ENCODE results near the gene CCM2L. TPM values are rescaled to one million over a fixed set of nuclear protein-coding genes. Genes with fewer than 3 reads are reported as not detected.
"Not testable (repeated sequence)": the region's sequence is repeated elsewhere in the genome, so short reads cannot be mapped to it uniquely, and the experiment has no call there.

Gene CCM2L
- total RNA-seq, 2 experiments from 2014 or later = not detected

DNA sequence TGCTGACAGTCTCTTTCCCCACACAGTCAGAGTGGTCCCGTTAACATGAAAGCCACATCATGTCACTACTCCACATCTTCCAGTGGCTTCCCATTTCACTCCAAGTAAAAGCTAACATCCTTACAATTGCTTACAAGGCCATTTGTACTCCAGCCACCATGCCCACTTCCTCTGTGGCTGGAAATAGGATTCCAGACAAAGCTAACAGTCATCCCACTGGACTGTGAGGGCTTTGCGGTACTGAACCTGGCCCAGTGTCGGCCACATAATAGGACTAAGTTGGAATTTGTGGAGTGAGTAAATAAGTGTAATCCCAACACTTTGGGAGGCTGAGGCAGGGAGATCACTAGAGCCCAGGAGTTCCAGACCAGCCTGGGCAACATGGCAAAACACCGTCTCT is 10.9 kb downstream of the CCM2L start:
- no peak overlapping the region for H3K27ac Mint-ChIP-seq
- CTCF ChIA-PET = interaction anchor here (2.9 kb wide), 1 partner anchor 10 kb away, joined by 25 read pairs; no protein-coding TSS in a partner anchor
- peaks cover 82% of the 10 kb centered on the region for H3K27me3 Mint-ChIP-seq
- DNase-seq (no peak), ATAC-seq (no peak)
- H3K36me3 Mint-ChIP-seq = no peaks in the 10 kb centered on the region
- no peaks in the 10 kb centered on the region for H3K9me3 Mint-ChIP-seq (ENCODE audit: low read depth)
- H3K4me1 Mint-ChIP-seq = peaks cover 13% of the 10 kb centered on the region
- no peak overlapping the region for H3K4me3 Mint-ChIP-seq

DNA sequence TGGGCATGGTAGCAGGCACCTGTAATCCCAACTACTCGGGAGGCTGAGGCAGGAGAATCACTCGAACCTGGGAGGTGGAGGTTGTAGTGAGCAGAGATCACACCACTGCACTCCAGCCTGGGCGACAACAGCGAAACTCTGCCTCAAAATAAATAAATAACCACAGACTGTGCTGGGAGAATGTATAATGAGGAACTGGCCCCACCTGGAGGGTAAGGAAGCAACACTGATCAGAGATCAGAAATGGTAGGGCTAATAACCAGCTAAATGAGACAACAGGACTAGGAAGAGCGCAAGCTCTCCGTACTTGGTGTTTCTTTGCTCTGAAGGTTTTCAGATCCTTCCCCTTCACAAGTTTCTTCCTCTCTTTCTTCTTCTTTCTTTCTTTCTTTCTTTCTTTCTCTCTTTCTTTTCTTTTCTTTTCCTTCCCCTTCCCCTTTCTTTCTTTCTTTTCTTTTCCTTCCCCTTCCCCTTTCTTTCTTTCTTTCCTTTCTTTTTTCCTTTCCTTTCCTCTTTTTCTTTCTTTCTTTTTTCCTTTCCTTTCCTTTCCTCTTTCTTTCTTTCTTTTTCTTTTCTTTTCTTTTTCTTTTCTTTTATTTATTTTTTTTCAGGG is 14.6 kb downstream of the CCM2L start:
- H3K27ac Mint-ChIP-seq = no peak overlapping the region
- CTCF ChIA-PET = no interaction called here
- peaks cover 60% of the 10 kb centered on the region for H3K27me3 Mint-ChIP-seq
- no peaks in the 10 kb centered on the region for H3K36me3 Mint-ChIP-seq
- no peak overlapping the region for H3K4me3 Mint-ChIP-seq
- DNase-seq (no peak), ATAC-seq (no peak)
- H3K4me1 Mint-ChIP-seq = peaks cover 7% of the 10 kb centered on the region
- no peaks in the 10 kb centered on the region for H3K9me3 Mint-ChIP-seq (ENCODE audit: low read depth)

DNA sequence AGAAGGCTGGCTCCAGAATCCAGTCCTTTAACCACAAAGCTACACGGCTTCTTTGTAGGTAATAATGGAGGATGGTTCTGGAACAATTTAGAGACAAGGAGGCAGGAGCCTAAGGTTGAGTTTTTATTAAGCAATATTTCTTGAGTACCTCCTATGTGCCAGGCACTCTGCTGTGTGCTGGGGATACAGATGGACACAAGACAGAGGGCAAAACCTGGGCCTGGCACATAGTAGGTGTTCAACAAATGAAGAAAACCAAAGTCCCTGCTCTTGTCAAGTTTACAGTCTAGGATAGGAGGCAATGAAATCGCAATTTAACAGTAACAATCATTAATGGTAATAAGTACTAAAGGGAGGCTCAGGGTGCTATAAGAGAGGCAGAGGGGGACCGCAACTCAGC is 17.4 kb downstream of the CCM2L start:
- Mint-ChIP-seq H3K4me1 (no peaks in the 10 kb centered on the region), H3K4me3 (no peak overlapping the region), H3K36me3 (no peaks in the 10 kb centered on the region), H3K27me3 (peaks cover 48% of the 10 kb centered on the region), H3K9me3 (ENCODE audit: low read depth) (no peaks in the 10 kb centered on the region), H3K27ac (no peak overlapping the region)
- CTCF ChIA-PET = interaction anchor here (1.4 kb wide), 1 partner anchor 175 kb away, joined by 4 read pairs; no protein-coding TSS in a partner anchor
- DNase-seq (no peak), ATAC-seq (no peak)

DNA sequence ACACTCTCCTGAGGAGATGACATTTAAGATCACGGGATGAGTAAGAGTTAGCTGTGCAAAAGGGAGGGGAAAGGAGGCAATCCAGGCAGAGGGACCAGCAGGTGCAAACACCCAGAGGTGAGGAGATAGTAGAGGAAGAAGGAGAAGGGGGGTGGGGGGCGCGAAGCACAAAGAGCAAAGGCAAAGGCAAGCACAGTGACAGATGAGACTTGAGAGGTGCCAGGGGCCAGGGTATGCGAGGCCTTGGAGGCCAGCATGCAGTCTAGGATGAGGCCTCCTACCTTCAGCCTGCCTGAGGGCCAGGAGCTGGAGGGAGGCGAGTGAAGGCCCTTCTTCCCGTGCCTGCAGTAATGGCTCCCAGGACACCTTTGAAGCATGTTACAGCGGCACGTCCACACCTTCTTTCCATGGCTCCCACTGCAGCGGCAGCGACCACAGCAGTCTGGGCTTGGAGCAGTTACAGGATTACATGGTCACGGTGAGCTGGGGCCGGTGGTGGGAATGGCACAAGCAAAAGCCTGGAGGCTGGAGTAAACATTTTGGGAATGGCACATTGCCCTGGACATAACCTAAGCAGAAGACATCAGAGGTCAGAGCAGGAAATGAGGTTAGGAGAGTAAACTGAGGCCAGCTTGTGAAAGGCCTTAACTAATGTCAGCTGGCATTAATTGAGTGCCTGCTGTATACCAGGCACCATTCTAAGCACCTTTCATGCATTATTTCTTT is 18.6 kb downstream of the CCM2L start:
- Mint-ChIP-seq H3K4me1 (no peaks in the 10 kb centered on the region), H3K36me3 (no peaks in the 10 kb centered on the region), H3K27me3 (peaks cover 47% of the 10 kb centered on the region), H3K27ac (no peak overlapping the region), H3K4me3 (no peak overlapping the region), H3K9me3 (ENCODE audit: low read depth) (no peaks in the 10 kb centered on the region)
- DNase-seq (no peak), ATAC-seq (no peak)
- CTCF ChIA-PET = interaction anchor here (1.4 to 4.8 kb wide), 6 partner anchors 65 to 328 kb away, joined by 3 to 46 read pairs (median 10); partner anchors contain the start of gene MYLK2

DNA sequence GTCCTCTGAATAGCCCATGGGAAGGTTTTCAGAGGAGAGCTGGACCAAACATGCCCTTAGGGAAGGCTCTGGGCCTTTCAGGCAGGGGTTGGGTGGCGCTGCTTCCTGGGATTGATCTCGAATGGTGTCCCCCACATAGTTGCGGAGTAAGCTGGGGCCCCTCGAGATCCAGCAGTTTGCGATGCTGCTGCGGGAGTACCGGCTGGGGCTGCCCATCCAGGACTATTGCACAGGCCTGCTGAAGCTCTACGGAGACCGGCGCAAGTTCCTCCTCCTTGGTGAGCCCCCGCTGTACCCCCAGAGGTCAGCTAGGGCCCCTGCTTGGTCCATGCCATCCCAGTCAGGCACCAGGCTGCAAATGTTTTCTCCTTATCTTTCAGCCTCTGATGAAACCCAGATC is 19.3 kb downstream of the CCM2L start:
- no peak overlapping the region for H3K4me3 Mint-ChIP-seq
- no peaks in the 10 kb centered on the region for H3K4me1 Mint-ChIP-seq
- CTCF ChIA-PET = interaction anchor here (1.4 to 4.8 kb wide), 11 partner anchors 10 to 327 kb away, joined by 3 to 46 read pairs (median 17); partner anchors contain the start of genes HCK and MYLK2
- H3K9me3 Mint-ChIP-seq (ENCODE audit: low read depth) = no peaks in the 10 kb centered on the region
- no peak overlapping the region for H3K27ac Mint-ChIP-seq
- ATAC-seq (no peak), DNase-seq (no peak)
- peaks cover 46% of the 10 kb centered on the region for H3K27me3 Mint-ChIP-seq
- H3K36me3 Mint-ChIP-seq = no peaks in the 10 kb centered on the region

DNA sequence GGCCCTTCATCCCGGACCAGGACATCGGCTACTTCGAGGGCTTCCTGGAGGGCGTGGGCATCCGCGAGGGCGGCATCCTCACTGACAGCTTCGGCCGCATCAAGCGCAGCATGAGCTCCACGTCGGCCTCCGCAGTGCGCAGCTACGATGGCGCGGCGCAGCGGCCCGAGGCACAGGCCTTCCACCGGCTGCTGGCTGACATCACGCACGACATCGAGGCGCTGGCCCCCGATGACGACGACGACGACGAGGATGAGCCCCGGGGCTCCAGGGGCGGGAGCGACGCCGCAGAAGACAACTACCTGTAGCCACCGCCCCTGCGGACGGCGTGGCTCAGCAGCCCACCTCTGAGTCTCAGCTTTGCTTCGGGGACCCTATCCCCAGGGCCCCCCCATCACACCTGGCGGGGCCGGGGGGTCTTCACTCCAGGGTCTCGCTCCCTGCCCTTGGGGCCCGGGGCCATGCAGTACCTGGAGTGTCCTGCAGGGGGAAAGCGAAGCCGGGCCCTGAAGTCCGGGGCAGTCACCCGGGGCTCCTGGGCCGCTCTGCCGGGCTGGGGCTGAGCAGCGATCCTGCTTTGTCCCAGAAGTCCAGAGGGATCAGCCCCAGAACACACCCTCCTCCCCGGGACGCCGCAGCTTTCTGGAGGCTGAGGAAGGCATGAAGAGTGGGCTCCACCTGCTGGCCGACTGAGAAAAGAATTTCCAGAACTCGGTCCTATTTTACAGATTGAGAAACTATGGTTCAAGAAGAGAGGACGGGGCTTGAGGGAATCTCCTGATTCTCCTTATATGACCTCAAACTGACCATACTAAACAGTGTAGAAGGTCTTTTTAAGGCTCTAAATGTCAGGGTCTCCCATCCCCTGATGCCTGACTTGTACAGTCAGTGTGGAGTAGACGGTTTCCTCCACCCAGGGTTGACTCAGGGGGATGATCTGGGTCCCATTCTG is 21.0 kb downstream of the CCM2L start:
- Mint-ChIP-seq H3K4me1 (no peaks in the 10 kb centered on the region), H3K4me3 (no peak overlapping the region), H3K27me3 (peaks cover 42% of the 10 kb centered on the region), H3K36me3 (no peaks in the 10 kb centered on the region), H3K27ac (no peak overlapping the region), H3K9me3 (ENCODE audit: low read depth) (no peaks in the 10 kb centered on the region)
- CTCF ChIA-PET = interaction anchor here (0.6 to 4.8 kb wide), 32 partner anchors 10 to 622 kb away, joined by 3 to 46 read pairs (median 3); partner anchors contain the start of genes HCK, MYLK2, PDRG1 and XKR7
- ATAC-seq (peak; percentile 79), DNase-seq (peak; percentile 67)

DNA sequence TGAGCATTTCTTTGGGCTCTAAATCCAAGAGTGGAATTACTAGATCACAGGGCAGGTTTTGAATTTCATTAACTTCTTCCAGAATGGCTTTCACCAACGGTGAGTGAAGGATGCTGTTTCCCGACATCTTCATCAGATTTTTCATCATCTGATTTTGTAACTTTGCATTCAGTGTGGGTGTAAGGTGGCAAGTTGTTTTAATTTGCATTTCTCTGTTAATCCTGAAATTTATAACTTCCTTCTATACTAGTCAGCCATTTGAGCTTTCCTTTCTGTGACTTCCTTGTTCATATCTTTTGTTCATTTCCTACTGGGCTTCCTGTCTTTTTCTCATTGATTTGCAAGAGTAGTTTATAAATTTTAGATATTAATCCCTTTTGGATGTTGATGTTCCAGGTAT is 23.1 kb downstream of the CCM2L start:
- DNase-seq (no peak), ATAC-seq (no peak)
- CTCF ChIA-PET = interaction anchor here (3.2 to 4.8 kb wide), 2 partner anchors 16 to 212 kb away, joined by 18 to 46 read pairs; partner anchors contain the start of gene MYLK2
- Mint-ChIP-seq H3K4me1 (no peaks in the 10 kb centered on the region), H3K27me3 (peaks cover 52% of the 10 kb centered on the region), H3K4me3 (no peak overlapping the region), H3K36me3 (no peaks in the 10 kb centered on the region), H3K9me3 (ENCODE audit: low read depth) (no peaks in the 10 kb centered on the region), H3K27ac (no peak overlapping the region)

DNA sequence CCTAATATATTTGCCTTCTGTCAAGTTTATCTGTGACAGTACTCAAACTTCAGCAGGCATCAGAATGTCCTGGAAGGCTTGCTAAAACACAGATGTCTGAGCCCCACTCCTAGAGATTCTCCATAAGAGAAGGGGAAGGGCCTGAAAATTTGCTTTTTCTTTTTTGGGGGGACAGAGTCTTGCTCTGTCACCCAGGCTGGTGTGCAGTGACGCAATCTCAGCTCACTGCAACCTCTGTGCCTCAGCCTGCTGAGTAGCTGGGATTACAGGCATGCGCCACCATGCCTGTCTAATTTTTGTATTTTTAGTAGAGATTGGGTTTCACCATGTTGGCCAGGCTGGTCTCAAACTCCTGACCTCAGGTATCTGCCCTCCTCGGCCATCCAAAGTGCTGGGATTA is 23.5 kb downstream of the CCM2L start:
- H3K27ac Mint-ChIP-seq; DNase-seq; H3K36me3 Mint-ChIP-seq; H3K4me3 Mint-ChIP-seq; H3K9me3 Mint-ChIP-seq (ENCODE audit: low read depth); H3K4me1 Mint-ChIP-seq; ATAC-seq: not testable (repeated sequence)
- CTCF ChIA-PET = interaction anchor here (3.2 to 4.8 kb wide), 2 partner anchors 17 to 212 kb away, joined by 18 to 46 read pairs; partner anchors contain the start of gene MYLK2
- peaks cover 52% of the 10 kb centered on the region for H3K27me3 Mint-ChIP-seq

DNA sequence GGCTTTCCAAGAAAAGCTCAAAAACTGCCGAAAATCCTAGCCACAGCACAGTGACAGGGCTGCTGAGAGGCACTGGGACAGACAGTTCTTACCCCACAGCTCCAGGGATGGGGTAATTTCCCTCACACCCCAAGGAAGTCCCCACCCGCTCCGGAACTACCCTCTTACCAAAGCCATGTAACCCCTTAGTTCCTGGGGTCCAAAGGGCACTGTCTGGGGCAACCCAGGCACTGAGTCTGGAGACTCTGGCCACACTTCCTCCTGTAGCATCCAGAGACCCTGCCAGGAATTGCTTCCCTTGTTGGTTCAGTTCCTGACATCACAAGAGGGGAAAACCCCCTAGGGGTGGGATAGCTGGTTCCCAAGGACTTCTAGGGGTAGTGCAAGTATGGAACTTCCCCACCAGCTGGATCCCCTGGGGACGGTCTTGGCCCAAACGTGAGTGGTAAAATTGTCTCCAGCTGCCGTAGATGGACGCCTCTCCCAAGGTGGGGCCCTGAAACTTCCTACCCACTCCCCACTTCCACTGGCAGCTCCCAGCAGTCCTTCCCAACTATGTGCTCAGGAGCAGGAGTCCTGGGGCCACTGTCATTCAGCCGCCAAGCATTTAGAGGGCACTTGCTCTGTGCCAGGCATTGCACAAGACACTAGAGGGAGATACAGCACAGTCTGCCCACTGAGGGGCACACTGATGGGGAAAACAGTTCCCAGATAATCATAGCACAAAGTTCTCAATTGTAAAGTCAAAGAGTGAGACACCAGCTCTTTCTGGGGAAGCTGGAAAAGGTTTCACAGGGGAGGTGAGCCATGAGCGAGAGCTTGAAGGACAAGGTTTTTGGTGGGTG is 24.6 kb downstream of the CCM2L start:
- Mint-ChIP-seq H3K27me3 (peaks cover 52% of the 10 kb centered on the region), H3K36me3 (no peaks in the 10 kb centered on the region), H3K27ac (no peak overlapping the region), H3K9me3 (ENCODE audit: low read depth) (no peaks in the 10 kb centered on the region), H3K4me3 (no peak overlapping the region), H3K4me1 (no peaks in the 10 kb centered on the region)
- ATAC-seq = no peak
- no peak for DNase-seq
- CTCF ChIA-PET = interaction anchor here (1.1 to 2.2 kb wide), 5 partner anchors 52 to 218 kb away, joined by 3 to 10 read pairs (median 3); no protein-coding TSS in a partner anchor

DNA sequence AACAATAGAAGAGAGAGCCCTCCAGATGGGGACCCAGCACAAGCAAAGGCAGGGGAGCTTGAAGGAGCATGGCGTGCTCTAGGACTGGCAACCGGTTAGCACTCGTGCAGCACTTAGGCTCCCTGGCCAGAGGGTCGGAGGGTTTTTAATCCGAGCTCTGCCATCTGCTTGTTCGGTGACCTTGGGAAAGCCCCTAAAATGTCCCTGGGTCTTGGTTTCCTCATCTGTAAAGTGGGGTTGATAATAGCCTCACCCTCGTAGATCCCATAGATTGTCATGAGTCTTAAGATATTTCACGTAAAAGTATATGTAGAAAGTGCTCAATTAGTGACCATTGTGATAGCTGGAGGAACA is 25.2 kb downstream of the CCM2L start:
- Mint-ChIP-seq H3K9me3 (ENCODE audit: low read depth) (no peaks in the 10 kb centered on the region), H3K4me1 (no peaks in the 10 kb centered on the region), H3K36me3 (no peaks in the 10 kb centered on the region), H3K27ac (no peak overlapping the region), H3K27me3 (peaks cover 47% of the 10 kb centered on the region), H3K4me3 (no peak overlapping the region)
- CTCF ChIA-PET = interaction anchor here (0.5 to 2.2 kb wide), 6 partner anchors 51 to 218 kb away, joined by 3 to 10 read pairs (median 3); no protein-coding TSS in a partner anchor
- DNase-seq = no peak
- ATAC-seq = no peak

DNA sequence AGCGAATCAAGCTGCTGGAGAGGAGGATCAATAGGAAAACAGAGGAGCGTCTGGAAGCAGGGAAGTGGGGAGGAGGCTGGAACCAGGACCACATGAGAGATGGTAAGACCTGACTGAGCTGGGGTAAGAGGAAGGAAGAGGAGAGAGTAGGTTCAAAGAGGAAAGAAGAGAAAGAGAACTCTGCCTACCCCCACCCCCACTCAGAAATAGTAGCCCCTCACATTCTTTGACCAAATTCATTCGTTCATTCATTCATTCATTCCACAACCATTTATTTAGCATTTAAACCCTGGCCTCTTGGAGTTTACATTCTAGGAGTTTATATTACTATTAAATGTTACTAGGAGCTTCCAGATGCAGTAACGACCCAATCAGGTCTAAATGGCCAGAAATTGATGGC is 26.0 kb downstream of the CCM2L start:
- Mint-ChIP-seq H3K27ac (no peak overlapping the region), H3K27me3 (peaks cover 54% of the 10 kb centered on the region), H3K4me1 (no peaks in the 10 kb centered on the region), H3K4me3 (no peak overlapping the region), H3K9me3 (ENCODE audit: low read depth) (no peaks in the 10 kb centered on the region), H3K36me3 (no peaks in the 10 kb centered on the region)
- CTCF ChIA-PET = interaction anchor here (0.5 to 2.2 kb wide), 6 partner anchors 10 to 214 kb away, joined by 3 to 10 read pairs (median 3); no protein-coding TSS in a partner anchor
- no peak for ATAC-seq
- DNase-seq = no peak
